IMR-90 (cell line): ENCODE results near the gene OR2F2. TPM values are rescaled to one million over a fixed set of nuclear protein-coding genes. Genes with fewer than 3 reads are reported as not detected.

ENCODE experiments used
- ATAC-seq: fragments of 200-7000 bp; cut with Tn5 transposase; 2 replicates; pipeline ENCODE4 v1.9.1; 2020; ENCODE audit warnings: low read depth, mild to moderate bottlenecking, moderate library complexity
- BruUV-seq: library from RNA; stranded (reverse); fragments of 400-500 nt; replicated peaks from 2 replicates; lab custom pipeline; 2021; lab: Mats Ljungman, UMichigan
- CTCF ChIA-PET: fragments of 300-600 bp; formaldehyde crosslinking; extraction: SDS; loops from one replicate; lab custom pipeline; 2021; ENCODE audit warnings: antibody characterized with exemption; lab: Yijun Ruan, JAX
- POLR2A ChIA-PET: fragments of 300-600 bp; sonication (Branson Sonifier 250); formaldehyde crosslinking; loops from one replicate; lab custom pipeline; 2022; ENCODE audit warnings: antibody characterized with exemption; ENCODE audit not compliant: unreplicated experiment; lab: Charles Lee
- DNase-seq: peaks from one replicate; pipeline ENCODE4 v3.0.0; 2013
- H2AFZ ChIP-seq: replicated peaks from 2 replicates; pipeline ENCODE3; 2013; ENCODE audit warnings: low read length, mild to moderate bottlenecking; ENCODE audit not compliant: poor library complexity
- H2AK5ac ChIP-seq: 2 replicates; pipeline ENCODE4 v1.6.1; 2013; ENCODE audit warnings: low read depth, low read length, inconsistent platforms
- H2AK9ac ChIP-seq: replicated peaks from 2 replicates; pipeline ENCODE3; 2013; ENCODE audit warnings: mild to moderate bottlenecking, low read depth, low read length, moderate library complexity; ENCODE audit not compliant: poor library complexity
- H2BK120ac ChIP-seq: 2 replicates; pipeline ENCODE4 v1.6.1; 2013; ENCODE audit warnings: low read depth, low read length, inconsistent platforms
- H2BK15ac ChIP-seq: 3 replicates; pipeline ENCODE4 v1.6.1; 2013; ENCODE audit warnings: low read depth, low read length, inconsistent platforms
- H2BK20ac ChIP-seq: 2 replicates; pipeline ENCODE4 v1.6.1; 2013; ENCODE audit warnings: low read depth, mild to moderate bottlenecking, inconsistent platforms, low read length, moderate library complexity
- H2BK5ac ChIP-seq: 2 replicates; pipeline ENCODE4 v1.6.1; 2013; ENCODE audit warnings: mild to moderate bottlenecking, low read depth, low read length, inconsistent platforms; ENCODE audit not compliant: poor library complexity, severe bottlenecking
- H3K14ac ChIP-seq: replicated peaks from 2 replicates; pipeline ENCODE4 v1.6.1; 2013; ENCODE audit warnings: low read depth, low read length, inconsistent platforms
- H3K18ac ChIP-seq: 2 replicates; pipeline ENCODE4 v1.6.1; 2013; ENCODE audit warnings: low read depth, low read length, control low read depth
- H3K23ac ChIP-seq: 2 replicates; pipeline ENCODE4 v1.6.1; 2013; ENCODE audit warnings: low read depth, low read length, inconsistent platforms
- H3K27ac ChIP-seq: 2 replicates; pipeline ENCODE4 v1.5.1; 2013; ENCODE audit warnings: mild to moderate bottlenecking, control low read depth, low read length; ENCODE audit not compliant: insufficient read depth
- H3K27me3 ChIP-seq: 2 replicates; pipeline ENCODE4 v1.6.1; 2013; ENCODE audit warnings: low read length; ENCODE audit not compliant: control insufficient read depth, insufficient read depth
- H3K36me3 ChIP-seq: 2 replicates; pipeline ENCODE4 v1.6.1; 2013; ENCODE audit warnings: low read length, mixed read lengths; ENCODE audit not compliant: control insufficient read depth, insufficient read depth
- H3K4ac ChIP-seq: 2 replicates; pipeline ENCODE4 v1.6.1; 2013; ENCODE audit warnings: low read depth, low read length, inconsistent platforms
- H3K4me1 ChIP-seq: 2 replicates; pipeline ENCODE4 v1.6.1; 2013; ENCODE audit warnings: low read length, mixed read lengths; ENCODE audit not compliant: control insufficient read depth, insufficient read depth
- H3K4me2 ChIP-seq: 2 replicates; pipeline ENCODE4 v1.6.1; 2013; ENCODE audit warnings: low read depth, mild to moderate bottlenecking, control low read depth, low read length, moderate library complexity
- H3K4me3 ChIP-seq: 2 replicates; pipeline ENCODE4 v1.5.1; 2013; ENCODE audit warnings: low read depth, mild to moderate bottlenecking, control low read depth, low read length, moderate library complexity; ENCODE audit not compliant: insufficient read depth
- H3K56ac ChIP-seq: 2 replicates; pipeline ENCODE4 v1.6.1; 2013; ENCODE audit warnings: low read length, inconsistent platforms; ENCODE audit not compliant: insufficient read depth; ENCODE audit errors: extremely low read depth
- H3K79me1 ChIP-seq, 2 experiments: 2 replicates each; pipeline ENCODE4 v1.6.1; 2013; ENCODE audit warnings: low read length in 2 of 2, inconsistent platforms in 1 of 2, low read depth in 1 of 2
- H3K9ac ChIP-seq: 2 replicates; pipeline ENCODE4 v1.6.1; 2013; ENCODE audit warnings: low read depth, low read length, control low read depth
- H3K9me1 ChIP-seq: 2 replicates; pipeline ENCODE4 v1.6.1; 2013; ENCODE audit warnings: low read length, inconsistent platforms; ENCODE audit not compliant: insufficient read depth
- H3K9me3 ChIP-seq: 2 replicates; pipeline ENCODE4 v1.6.1; 2013; ENCODE audit warnings: low read length; ENCODE audit not compliant: control insufficient read depth, insufficient read depth
- H4K20me1 ChIP-seq: 2 replicates; pipeline ENCODE4 v1.6.1; 2013; ENCODE audit warnings: low read length, inconsistent platforms; ENCODE audit not compliant: insufficient read depth
- H4K5ac ChIP-seq: 2 replicates; pipeline ENCODE4 v1.6.1; 2013; ENCODE audit warnings: mild to moderate bottlenecking, low read depth, low read length, control low read depth
- H4K8ac ChIP-seq, 2 experiments: 2 replicates each; pipeline ENCODE4 v1.6.1; 2013; ENCODE audit warnings: low read depth in 2 of 2, low read length in 2 of 2, control low read depth in 1 of 2, inconsistent platforms in 1 of 2
- H4K91ac ChIP-seq: 2 replicates; pipeline ENCODE4 v1.6.1; 2013; ENCODE audit warnings: low read depth, low read length, inconsistent platforms; ENCODE audit not compliant: insufficient read depth
- CHD1 ChIP-seq: IDR thresholded peaks from 2 replicates; pipeline ENCODE4 v1.6.1; 2012; ENCODE audit warnings: low read depth, low read length, improper control_type of control experiment
- CTCF ChIP-seq: conservative IDR thresholded peaks from 2 replicates; pipeline ENCODE4 v1.5.1; 2012; ENCODE audit warnings: mild to moderate bottlenecking, low read depth, low read length, improper control_type of control experiment
- RFX5 ChIP-seq: IDR thresholded peaks from 2 replicates; pipeline ENCODE4 v1.8.0; 2012; ENCODE audit warnings: low read depth, mild to moderate bottlenecking, low read length, moderate library complexity
- WGBS, 2 experiments: methylation state at CpG; one replicate each; pipeline versions ENCODE4 v1.1.5 to v1.1.7; 2013; ENCODE audit warnings: missing lambda C conversion rate in 2 of 2; ENCODE audit not compliant: insufficient read length in 1 of 2; ENCODE audit errors: extremely low coverage in 2 of 2; 5-methylcytosine and 5-hydroxymethylcytosine counted together
- dilution Hi-C: fragments of 300-500 bp; cut with HindIII; formaldehyde crosslinking; loops from one replicate; pipeline ENCODE4 v1.14.3; 2018; ENCODE audit warnings: low sequenced_read_pairs; ENCODE audit not compliant: unreplicated experiment
- in situ Hi-C: fragments of 300-500 bp; cut with MboI; formaldehyde crosslinking; loops from 3 replicates; pipeline ENCODE4 v1.14.3; 2019; ENCODE audit warnings: low sequenced_read_pairs, inconsistent platforms, mixed read lengths
- intact Hi-C: fragments of 100-400 bp; cut with micrococcal nuclease; formaldehyde crosslinking; loops from 2 replicates; pipeline ENCODE4 v1.10.0; 2022
- polyA plus RNA-seq, 3 experiments: library from polyadenylated mRNA; depleted of rRNA; stranded (reverse); fragments of >200 nt; gene quantifications; 2 replicates each; pipeline ENCODE4 v1.2.3, GENCODE V29; 2012; ENCODE audit warnings: low replicate concordance in 1 of 3
- total RNA-seq: library from RNA; depleted of rRNA; stranded (reverse); fragments of >200 nt; gene quantifications from 2 replicates; pipeline ENCODE4 v1.2.3, GENCODE V29; 2012

The OR2F2 gene
- total and polyA plus RNA-seq, 2 of the 4 experiments (the other 2 are of a cell fraction), result not detected

- no peaks in the 10 kb centered on the region for H3K27me3 ChIP-seq
- no peak overlapping the region for H4K8ac ChIP-seq
- no peak overlapping the region for H2AK5ac ChIP-seq
- no peaks in the 10 kb centered on the region for H3K79me1 ChIP-seq
- no peak overlapping the region for H2BK20ac ChIP-seq
- intact Hi-C loops (no loop called here), in situ Hi-C loops (no loop called here), dilution Hi-C loops (no loop called here)
- H2BK5ac ChIP-seq, result no peak overlapping the region
- POLR2A ChIA-PET, result no interaction called here
- H3K4ac ChIP-seq, result no peak overlapping the region
- no peak overlapping the region for H3K18ac ChIP-seq
- no peak overlapping the region for H4K5ac ChIP-seq
- WGBS, 2 experiments, result no CpG with 5 or more reads among the region's 4 CpGs
- DNase-seq, result no peak
- TF ChIP-seq CHD1, result no peak
- TF ChIP-seq RFX5, result no peak
- TF ChIP-seq CTCF, result no peak
- no peak overlapping the region for H2BK120ac ChIP-seq
- H4K91ac ChIP-seq, result no peak overlapping the region
- H3K9me1 ChIP-seq, result no peaks in the 10 kb centered on the region
- no peaks in the 10 kb centered on the region for H3K9me3 ChIP-seq
- H3K4me2 ChIP-seq, result no peak overlapping the region
- BruUV-seq, result no TSS peak
- no peak overlapping the region for H3K9ac ChIP-seq
- H3K23ac ChIP-seq, result no peak overlapping the region
- H2BK15ac ChIP-seq, result no peak overlapping the region
- no peak for ATAC-seq
- no peaks in the 10 kb centered on the region for H4K20me1 ChIP-seq
- H2AFZ ChIP-seq, result no peak overlapping the region
- CTCF ChIA-PET, result no interaction called here
- H3K56ac ChIP-seq, result no peak overlapping the region
- H3K36me3 ChIP-seq, result no peaks in the 10 kb centered on the region
- no peak overlapping the region for H2AK9ac ChIP-seq
- no peak overlapping the region for H3K14ac ChIP-seq
- H3K4me3 ChIP-seq, result no peak overlapping the region
- H3K4me1 ChIP-seq, result no peaks in the 10 kb centered on the region; the same call in 1 of the 2 replicates
- no peak overlapping the region for H3K27ac ChIP-seq
Observed at GRCh38 chr7:143945423-143945822, 10.4 kb downstream of the OR2F2 start.
